Stimulated activated CD8-positive, alpha-beta memory T cell treated with anti-CD3 and anti-CD28 coated beads, Interleukin-7, amount 100 ng/mL, for 24 hours (primary cell): ENCODE data around the gene EPS15.
"Not testable (repeated sequence)": the region's sequence is repeated elsewhere in the genome, so short reads cannot be mapped to it uniquely, and the experiment has no call there.

ENCODE experiments used
- DNase-seq: peaks from one replicate; pipeline ENCODE4 v3.0.0-alpha.2; 2020; ENCODE audit warnings: low read depth

The EPS15 gene

DNA sequence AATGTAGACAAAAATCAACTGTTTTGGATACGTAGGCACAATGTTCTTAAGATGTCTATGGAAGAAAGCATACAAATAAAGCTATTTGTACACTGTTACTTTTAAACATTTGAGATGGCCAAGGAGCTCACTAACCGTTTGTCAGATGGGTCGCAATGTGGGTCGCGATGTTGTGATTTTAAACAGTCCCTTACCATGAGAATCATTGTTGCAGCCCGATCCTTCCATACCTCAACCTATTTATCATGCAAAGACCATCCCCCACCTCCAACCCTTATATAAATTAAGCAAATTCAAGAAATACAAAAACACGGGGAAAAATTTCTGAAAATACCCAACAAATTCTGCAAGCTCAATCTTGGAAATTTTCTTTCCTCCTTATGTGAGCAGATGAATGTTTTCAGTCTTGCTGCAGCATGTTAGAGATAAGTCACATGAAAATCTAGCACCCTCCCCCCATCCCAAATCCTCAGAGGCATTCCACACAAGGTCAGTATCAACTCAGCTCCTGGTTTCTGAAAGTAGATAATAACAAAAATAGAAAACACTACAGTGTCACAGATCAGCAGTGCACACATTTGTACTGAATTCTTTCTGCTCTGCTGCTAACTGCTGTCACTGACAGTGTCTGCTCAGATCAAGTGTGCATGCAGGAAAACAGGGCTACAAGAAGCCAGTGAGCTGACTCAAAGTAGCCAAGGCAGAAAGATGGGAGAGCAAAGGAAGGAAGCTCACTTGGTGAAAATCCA, 95.8 kb downstream of the EPS15 start:
- no peak for DNase-seq

DNA sequence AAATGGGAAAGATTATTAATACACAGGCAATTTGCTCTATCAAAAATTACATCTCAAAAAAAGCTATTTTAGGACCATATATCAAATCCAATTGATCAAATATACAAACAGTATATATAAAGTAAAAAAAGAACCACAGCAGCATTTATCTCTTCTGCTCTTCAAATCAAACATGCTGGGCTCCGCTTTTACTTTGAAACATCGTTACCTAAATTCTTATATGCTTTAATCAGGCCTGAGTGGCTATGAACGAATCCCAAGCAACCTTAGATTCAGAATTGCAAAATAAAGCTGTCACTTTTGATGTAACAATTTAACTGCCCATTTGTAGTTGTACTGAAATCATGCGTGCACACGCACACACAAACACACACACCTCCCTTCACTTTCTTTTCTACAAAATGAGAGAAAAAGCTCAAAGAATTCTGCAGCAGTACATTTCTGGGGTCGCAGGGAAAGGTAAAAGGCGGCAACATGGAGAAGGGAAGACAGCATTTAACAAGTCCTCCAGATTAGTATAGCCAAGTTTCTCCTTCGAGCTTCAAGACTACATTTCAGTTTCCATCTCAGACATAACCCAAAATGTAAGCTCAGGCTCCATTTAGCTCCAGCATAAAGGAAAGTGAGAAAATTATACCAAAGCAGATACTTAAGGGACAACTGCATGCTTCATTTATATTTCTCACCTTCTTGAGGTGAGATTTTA, 96.5 kb downstream of the EPS15 start:
- DNase-seq, result no peak

DNA sequence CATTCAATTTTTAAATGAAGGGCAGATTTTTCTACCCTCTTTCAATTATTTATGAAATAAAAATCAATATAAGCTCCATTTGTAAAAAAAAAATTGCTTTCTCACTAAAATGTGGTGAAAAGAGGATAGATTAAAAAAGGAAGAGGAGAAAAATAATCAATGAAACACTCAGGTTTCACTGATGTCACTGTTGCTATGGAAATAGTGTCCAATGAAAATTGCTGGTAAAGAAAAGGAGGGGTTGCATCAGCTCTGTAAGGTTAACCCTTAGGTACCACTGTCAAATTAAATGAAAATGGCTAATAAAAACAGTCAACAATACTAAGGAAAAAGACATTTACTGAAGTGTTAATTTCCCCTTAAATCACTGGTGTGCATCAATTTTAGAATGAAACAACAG, 97.1 kb downstream of the EPS15 start:
- DNase-seq, result no peak

DNA sequence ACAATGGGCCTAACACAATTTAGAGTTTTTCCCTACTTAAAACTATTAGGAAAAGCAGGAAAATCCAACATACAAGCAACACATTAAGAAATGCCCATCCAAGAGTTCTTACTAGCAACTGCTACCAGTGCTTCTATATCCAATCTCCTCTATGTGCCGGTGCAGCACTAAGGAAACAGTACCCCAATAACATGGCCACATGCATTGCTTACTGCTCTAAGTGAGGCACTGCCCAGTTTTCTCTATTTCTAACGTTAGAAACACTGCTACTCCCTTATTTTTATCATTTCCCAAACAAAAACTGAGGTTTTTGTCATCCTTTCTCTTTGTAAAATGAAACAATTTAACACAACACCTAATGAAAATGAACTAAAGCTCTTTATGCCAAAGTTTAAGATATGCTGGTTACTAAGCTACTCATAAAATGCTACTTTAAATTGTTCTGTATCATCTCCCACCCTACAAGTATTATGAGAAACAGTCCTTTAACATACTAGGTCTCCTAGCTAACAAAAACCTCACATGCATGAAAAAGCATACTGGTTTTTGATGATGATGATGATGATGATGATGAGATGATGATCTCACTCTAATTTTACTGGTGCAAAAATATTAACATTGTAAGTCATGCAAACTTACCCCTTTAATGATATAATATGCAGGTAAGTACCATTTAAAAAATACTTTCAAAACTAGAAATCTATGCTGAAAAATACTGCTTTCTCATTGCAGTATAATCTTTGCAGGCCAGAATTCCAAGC, 98.0 kb downstream of the EPS15 start:
- no peak for DNase-seq

DNA sequence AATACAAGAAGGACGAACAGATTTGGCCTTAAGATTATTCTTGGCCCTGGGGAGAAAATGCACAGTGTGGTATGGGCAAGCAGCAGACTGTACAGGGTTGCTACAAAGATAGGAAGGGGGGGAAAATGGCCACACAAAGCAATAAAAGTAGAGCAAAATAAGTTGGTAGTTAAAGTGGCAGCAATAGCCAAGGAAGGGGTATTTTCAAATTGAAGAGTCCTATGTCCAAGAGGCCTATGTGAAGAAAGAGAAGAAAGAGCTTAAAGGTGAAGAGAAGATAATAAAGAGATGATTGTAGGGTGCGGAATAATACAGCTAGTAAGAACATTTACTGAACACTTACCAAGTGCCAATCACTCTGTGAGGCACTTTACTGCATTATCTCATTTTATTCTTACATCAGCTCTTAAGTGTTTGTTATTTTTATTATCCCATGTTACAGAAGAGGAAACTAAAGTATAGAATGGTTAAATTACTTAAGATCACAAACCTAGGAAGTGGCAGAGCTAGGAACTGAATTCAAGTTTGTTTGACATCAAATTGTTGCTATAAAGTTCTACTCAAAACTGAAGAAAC, 100.6 kb downstream of the EPS15 start:
- DNase-seq, result no peak

DNA sequence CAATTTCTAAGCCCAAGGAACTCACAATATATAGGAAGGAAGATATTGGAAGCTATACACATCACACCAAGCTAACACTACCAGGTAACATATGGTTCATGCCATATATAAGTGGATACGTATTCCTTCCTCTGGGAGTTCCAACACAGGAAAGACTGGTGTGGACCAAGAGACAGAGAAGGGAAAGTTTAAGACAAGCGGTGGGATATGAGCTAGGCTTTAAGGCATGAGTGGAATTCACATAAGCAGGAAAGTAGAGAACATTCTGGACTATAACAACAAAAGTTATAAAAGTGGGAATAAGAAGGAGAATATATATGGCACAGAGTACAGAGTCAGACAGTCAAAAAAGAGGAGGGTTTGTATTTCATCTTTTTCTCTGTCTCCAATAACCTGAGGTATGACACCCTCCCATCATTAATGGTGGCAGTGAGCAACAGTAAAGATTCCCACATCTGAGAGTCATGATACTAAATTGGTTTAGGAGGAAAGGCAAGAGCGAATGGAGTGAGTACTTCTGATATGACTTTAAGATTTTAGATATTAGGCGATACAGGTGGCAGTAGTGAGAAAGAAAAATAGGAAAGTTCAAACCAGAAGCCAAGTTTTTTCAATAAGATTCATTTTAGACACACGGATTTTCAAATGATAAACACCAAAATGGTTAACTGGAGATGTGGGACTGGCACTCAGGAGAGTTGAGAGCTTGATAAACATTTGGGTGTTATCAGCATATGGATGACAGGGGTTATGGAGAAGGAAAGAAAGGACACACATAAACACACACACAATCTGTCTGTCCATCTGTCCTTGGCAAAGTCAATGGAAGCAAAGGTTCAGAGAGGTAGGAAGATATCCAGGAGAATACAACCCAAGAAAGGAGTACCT, 101.3 kb downstream of the EPS15 start:
- no peak for DNase-seq

DNA sequence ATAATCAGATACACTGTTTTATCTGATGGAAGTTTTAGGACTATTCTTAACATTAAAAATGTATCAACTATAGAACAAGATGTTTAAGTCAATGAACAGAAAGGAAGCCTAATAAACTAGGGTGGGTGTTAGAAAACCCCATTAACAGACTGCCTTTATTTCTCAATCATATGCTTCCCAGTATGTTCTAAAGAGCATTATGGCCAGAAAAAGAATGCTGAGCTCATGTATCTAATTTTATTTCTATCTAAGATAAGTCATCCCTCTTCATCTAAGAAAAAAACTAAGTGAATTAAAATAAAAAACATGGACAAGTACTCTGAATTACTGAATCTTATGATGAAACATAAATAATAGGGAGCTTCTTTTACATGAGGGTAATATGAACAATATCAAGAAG, 102.2 kb downstream of the EPS15 start:
- DNase-seq, result no peak

DNA sequence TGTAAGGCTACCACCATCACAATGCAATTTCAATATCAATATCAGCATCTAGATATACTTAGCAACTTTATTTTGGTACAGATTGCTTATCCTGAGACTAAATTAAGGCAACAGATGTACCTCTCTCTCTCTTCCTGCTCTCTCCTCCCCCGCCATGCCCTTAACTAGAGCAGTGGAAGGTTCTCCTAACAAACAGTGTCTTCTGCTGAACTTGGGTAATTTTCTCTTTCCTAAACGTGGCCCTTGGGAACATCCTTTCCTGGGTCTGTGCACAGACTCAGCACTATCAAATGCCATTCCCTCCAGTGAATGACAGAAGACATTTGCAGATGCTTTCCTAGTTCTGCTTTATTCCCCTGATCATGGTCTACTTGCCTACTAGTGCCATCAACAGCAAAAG, 103.1 kb downstream of the EPS15 start:
- no peak for DNase-seq

DNA sequence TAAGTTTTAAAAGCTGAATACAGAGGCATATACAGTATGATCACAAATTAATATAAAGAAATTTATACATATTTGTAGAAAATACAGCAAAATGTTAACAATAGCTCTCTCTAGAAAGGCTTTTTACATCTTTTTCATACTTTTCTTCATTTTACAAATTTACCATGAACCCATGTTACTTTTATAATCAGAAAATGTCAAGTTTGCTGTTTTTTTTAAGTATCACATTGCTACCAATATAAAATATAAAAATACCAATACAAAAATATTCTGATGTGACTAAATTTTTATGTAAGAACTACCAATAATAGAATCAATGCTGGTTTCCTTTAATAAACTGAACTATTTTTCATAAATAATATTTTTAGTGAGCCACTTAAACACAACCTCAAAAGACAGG, 104.3 kb downstream of the EPS15 start:
- DNase-seq, result no peak

DNA sequence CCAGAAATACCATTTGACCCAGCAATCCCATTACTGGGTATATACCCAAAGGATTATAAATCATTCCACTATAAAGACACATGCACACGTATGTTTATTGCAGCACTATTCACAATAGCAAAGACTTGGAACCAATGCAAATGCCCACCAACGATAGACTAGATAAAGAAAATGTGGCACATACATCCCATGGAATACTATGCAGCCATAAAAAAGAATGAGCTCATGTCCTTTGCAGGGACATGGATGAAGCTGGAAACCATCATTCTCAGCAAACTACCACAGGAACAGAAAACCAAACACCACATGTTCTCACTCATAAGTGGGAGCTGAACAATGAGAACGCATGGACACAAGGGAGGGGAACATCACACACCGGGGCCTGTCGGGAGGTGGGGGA, 107.2 kb downstream of the EPS15 start:
- not testable (repeated sequence) for DNase-seq

DNA sequence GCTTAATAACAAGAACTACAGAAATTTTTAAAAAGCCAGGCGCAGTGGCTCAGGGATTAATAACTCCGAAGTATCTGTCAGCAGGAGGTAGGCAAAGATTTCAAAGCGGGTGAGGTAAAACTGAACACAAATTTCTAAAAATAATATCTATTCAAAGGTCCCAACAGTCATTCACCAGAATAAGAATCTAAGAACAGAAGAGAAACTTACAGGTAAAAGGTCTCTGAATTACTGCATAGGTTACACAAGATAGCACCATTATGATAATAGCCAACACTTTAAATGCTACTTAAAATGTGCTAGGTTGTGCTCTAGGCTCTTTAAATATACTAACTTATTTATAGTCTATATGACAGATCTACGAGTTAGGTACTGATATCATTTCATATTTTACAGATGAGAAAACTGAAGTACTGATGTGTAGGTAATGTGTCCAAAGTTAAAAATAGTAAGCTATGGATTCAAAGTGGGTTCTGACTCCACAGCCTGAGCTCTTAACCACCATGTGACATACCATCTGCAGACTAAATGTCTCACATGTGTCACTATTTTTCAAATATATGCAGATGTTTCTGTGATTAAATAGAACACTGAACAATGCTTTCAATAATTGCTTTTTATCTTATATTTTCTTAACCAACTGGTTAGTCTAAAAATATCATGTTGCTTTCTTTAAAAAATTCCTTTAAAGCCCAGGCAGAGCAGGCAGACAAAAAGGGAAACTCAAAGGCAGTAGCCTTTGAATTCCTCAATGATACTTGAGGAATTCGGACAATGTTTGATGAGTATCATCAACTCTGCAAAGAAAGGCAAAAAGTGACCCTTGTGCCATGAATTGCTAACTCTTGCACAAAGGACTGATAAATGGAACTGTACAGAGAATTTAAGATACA, 108.3 kb downstream of the EPS15 start:
- no peak for DNase-seq

DNA sequence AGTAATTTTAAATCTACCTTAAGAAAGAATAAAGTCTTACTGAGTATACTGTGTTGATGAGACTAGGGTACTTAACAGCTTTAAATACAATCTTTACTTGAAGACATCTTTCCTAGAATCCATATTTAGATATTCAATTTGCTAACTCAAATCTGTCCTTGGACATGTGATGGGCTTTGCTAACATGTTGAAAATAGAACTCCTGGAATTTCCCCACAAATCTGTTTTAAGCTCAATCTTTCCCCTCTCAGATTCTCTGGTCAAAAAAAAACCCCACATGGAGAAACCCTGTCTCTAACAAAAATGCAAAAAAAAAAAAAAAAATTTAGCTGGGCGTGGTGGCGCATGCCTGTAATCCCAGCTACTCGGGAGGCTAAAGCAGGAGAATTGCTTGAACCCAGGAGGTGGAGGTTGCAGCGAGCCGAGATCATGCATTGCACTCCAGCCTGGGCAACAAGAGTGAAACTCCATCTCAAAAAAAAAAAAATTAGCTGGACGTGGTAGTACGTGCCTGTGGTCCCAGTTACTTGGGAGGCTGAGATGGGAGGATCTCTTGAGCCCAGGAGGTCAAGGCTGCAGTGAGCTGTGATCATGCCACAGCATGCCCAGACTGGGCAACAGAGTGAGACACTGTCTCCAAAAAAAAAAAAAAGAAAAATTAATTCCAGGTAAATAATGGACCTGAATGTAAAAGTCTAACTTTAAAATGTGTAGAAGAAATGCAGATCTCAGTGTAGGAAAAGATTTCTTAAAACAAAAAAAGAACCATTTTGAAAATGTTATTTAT, 109.1 kb downstream of the EPS15 start:
- not testable (repeated sequence) for DNase-seq

DNA sequence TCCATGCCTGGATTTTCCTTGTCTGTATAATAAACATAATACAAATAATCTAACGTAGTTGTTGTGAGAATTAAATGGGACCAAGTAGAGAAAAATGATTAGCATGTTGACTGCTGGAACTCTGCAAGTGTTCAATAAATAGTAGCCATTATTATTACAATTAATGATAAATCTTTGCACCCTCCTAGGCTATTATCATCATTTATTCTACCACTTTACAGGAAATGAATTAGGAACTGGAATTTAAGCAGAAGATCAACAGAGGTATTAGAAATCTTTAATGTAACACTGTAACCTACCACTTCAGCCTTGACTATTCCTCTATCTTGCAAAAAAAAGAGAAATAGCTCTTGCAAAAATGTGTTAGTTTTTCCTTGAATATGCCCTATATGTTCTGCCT, 126.8 kb downstream of the EPS15 start:
- DNase-seq, result no peak

DNA sequence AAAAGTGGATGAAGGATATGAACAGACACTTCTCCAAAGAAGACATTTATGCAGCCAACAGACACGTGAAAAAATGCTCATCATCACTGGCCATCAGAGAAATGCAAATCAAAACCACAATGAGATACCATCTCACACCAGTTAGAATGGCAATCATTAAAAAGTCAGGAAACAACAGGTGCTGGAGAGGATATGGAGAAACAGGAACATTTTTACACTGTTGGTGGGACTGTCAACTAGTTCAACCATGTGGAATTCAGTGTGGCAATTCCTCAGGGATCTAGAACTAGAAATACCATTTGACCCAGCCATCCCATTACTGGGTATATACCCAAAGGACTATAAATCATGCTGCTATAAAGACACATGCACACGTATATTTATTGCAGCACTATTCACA, 128.4 kb downstream of the EPS15 start:
- not testable (repeated sequence) for DNase-seq

DNA sequence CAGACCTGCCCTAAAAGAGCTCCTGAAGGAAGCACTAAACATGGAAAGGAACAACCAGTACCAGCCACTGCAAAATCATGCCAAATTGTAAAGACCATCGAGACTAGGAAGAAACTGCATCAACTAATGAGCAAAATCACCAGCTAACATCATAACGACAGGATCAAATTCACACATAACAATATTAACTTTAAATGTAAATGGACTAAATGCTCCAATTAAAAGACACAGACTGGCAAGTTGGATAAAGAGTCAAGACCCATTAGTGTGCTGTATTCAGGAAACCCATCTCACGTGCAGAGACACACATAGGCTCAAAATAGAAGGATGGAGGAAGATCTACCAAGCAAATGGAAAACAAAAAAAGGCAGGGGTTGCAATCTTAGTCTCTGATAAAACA, 131.8 kb downstream of the EPS15 start:
- not testable (repeated sequence) for DNase-seq

DNA sequence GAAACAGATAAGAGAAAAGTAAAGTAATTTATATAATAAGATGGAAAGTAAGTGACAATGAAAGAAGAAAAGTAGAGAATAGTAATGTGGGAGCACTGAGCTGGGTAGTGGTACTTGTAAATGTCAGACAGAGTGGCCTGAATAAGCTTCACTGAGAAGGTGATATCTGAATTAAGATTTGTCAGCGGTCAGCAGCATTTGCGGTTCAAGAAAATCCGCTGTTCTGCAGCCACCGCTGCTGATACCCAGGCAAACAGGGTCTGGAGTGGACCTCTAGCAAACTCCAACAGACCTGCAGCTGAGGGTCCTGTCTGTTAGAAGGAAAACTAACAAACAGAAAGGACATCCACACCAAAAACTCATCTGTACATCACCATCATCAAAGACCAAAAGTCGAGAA, 132.8 kb downstream of the EPS15 start:
- not testable (repeated sequence) for DNase-seq

DNA sequence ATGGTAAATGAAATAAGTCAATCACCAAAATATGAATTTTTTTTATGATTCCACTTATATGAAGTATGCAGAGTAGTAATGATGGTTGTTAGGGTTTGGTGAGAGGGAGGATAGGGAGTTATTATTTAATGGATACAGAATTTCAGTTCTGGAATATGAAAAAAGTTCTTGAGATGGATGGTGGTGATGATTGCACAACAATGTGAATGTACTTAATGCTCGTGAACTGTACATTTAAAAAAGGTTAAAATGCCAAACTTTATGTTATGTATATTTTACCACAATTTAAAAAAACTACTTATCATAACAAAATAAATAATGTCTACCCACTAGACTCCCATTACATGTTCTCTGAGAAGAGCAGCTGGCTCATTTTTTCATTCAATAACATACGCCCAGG, 133.3 kb downstream of the EPS15 start:
- DNase-seq, result no peak

DNA sequence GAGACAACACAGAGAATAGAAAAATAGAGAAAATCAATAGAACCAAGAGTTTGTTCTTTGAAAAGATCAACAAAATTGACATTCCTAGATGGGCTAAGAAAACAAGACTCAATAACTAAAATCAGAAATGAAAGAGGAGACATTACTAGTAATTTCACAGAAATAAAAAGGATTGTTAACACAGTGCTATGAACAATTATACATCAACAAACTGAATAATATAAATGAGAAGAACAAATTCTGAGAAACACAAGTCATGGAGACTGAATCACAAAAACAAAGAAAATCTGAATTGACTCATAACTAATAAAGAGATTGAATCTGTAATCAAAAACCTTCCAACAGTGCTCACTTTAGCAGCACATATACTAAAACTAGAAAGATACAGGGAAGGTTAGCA, 137.1 kb downstream of the EPS15 start:
- DNase-seq, result no peak

DNA sequence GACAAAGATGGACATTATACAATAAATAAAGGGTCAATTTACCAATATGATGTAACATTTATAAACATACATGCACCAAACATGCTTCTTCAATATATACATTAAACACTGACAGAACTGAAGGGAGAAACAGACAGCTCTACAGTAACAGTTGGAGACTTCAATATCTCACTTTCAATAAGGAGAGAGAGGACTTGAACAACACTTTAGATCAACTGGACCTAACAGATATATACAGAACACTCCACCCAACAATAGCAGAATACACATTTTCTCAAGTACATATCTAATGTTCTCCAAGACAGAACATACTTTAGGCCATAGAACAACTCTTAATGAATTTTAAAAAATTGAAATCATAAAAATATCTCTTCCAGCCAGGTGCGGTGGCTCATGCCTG, 138.1 kb downstream of the EPS15 start:
- DNase-seq, result no peak

DNA sequence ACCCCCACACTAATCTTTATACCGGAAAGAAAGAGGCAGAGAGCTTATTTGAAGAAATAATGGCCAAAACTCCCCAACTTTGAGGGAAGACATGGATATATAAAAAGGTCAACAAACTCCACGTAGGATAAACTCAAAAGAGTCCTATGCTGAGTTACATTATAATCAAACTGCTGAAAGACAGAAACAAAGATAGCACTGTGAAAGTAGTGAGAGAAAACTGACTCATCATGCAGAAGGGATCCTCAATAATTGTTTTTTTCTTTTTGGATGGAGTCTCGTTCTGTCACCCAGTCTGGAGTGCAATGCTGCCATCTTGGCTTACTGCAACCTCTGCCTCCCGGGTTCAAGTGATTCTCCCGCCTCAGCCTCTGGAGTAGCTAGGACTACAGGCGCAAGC, 140.2 kb downstream of the EPS15 start:
- DNase-seq, result no peak
